IMR-90 (cell line): ENCODE measurements around the gene CAPZA2.

Experiments used
- BHLHE40 ChIP-seq: fragments of 150-350 bp; IDR thresholded peaks from 2 replicates; pipeline ENCODE4 v1.6.1; 2016; ENCODE audit warnings: mild to moderate bottlenecking, low read depth, low read length
- CHD1 ChIP-seq: IDR thresholded peaks from 2 replicates; pipeline ENCODE4 v1.6.1; 2012; ENCODE audit warnings: low read depth, low read length, improper control_type of control experiment
- CTCF ChIP-seq: conservative IDR thresholded peaks from 2 replicates; pipeline ENCODE4 v1.5.1; 2012; ENCODE audit warnings: mild to moderate bottlenecking, low read depth, low read length, improper control_type of control experiment
- ELK1 ChIP-seq: fragments of 150-350 bp; IDR thresholded peaks from 2 replicates; pipeline ENCODE4 v1.6.1; 2016; ENCODE audit warnings: low read depth, mild to moderate bottlenecking, low read length, moderate library complexity, borderline replicate concordance
- MAFK ChIP-seq: IDR thresholded peaks from 2 replicates; pipeline ENCODE4 v1.6.1; 2012; ENCODE audit warnings: low read depth, low read length, improper control_type of control experiment
- MAZ ChIP-seq: IDR thresholded peaks from 2 replicates; pipeline ENCODE4 v1.6.1; 2012; ENCODE audit warnings: low read depth, mild to moderate bottlenecking, low read length, improper control_type of control experiment, moderate library complexity, borderline replicate concordance
- POLR2A ChIP-seq: IDR thresholded peaks from 2 replicates; pipeline ENCODE4 v1.6.1; 2012; ENCODE audit warnings: mild to moderate bottlenecking, low read depth, low read length
- RAD21 ChIP-seq: IDR thresholded peaks from 2 replicates; pipeline ENCODE4 v1.6.1; 2012; ENCODE audit warnings: low read length, improper control_type of control experiment
- SMC3 ChIP-seq: fragments of 150-350 bp; IDR thresholded peaks from 2 replicates; pipeline ENCODE4 v1.6.1; 2016; ENCODE audit warnings: low read depth, mild to moderate bottlenecking, antibody characterized with exemption, low read length, moderate library complexity

- no peak for TF ChIP-seq CTCF
- no peak for TF ChIP-seq MAZ
- no peak for TF ChIP-seq CHD1
- no peak for TF ChIP-seq SMC3
- TF ChIP-seq POLR2A, result no peak
- TF ChIP-seq RAD21, result no peak
- TF ChIP-seq MAFK, result no peak
- no peak for TF ChIP-seq BHLHE40
- no peak for TF ChIP-seq ELK1
Measured at GRCh38 chr7:116969371-116969902, 107.0 kb downstream of the CAPZA2 start.
